GM23248 (cell line): ENCODE results near the gene USP25.

ENCODE experiments used
- EZH2 ChIP-seq: fragments of 200-600 bp; sonication (generic); IDR thresholded peaks from 2 replicates; pipeline ENCODE4 v1.6.1; 2018; ENCODE audit warnings: antibody characterized with exemption, mild to moderate bottlenecking; ENCODE audit not compliant: insufficient read depth, poor library complexity, severe bottlenecking
- EZH2phosphoT487 ChIP-seq: fragments of 200-600 bp; sonication (generic); IDR thresholded peaks from 2 replicates; pipeline ENCODE4 v1.6.1; 2018; ENCODE audit warnings: antibody characterized with exemption, moderate library complexity, mild to moderate bottlenecking, low read depth; ENCODE audit not compliant: insufficient read depth

- TF ChIP-seq EZH2 (no peak), EZH2phosphoT487 (no peak)
Observed at GRCh38 chr21:15713412-15713811, 16.4 kb upstream of the USP25 start.
